Endothelial cell (in vitro differentiated cells): ENCODE results near the gene HINFP. TPM values are rescaled to one million over a fixed set of nuclear protein-coding genes. Genes with fewer than 3 reads are reported as not detected.

Experiments used
- DNase-seq: peaks from one replicate; pipeline ENCODE4 v3.0.0; 2021; ENCODE audit warnings: low spot score
- H3K27ac Mint-ChIP-seq: one replicate; pipeline ENCODE4 v1.8.0; 2021; ENCODE audit warnings: mixed read lengths, inconsistent platforms; ENCODE audit not compliant: unreplicated experiment
- H3K27me3 Mint-ChIP-seq: one replicate; pipeline ENCODE4 v1.8.0; 2021; ENCODE audit warnings: mild to moderate bottlenecking, moderate library complexity, mixed read lengths, inconsistent platforms; ENCODE audit not compliant: unreplicated experiment
- H3K36me3 Mint-ChIP-seq: one replicate; pipeline ENCODE4 v1.8.0; 2021; ENCODE audit warnings: mild to moderate bottlenecking, low read depth, mixed read lengths, inconsistent platforms; ENCODE audit not compliant: unreplicated experiment
- H3K4me1 Mint-ChIP-seq: one replicate; pipeline ENCODE4 v1.8.0; 2021; ENCODE audit warnings: mild to moderate bottlenecking, mixed read lengths, inconsistent platforms; ENCODE audit not compliant: unreplicated experiment
- H3K4me3 Mint-ChIP-seq: one replicate; pipeline ENCODE4 v1.8.0; 2021; ENCODE audit warnings: mild to moderate bottlenecking, mixed read lengths, inconsistent platforms; ENCODE audit not compliant: unreplicated experiment
- H3K9me3 Mint-ChIP-seq: one replicate; pipeline ENCODE4 v1.8.0; 2021; ENCODE audit warnings: mixed read lengths, inconsistent platforms; ENCODE audit not compliant: unreplicated experiment
- total RNA-seq: library from RNA; stranded (reverse); fragmentation: NEBNext Ultra II Directional; extraction: Animal tissue kit (Norgen Biotek cat#: 25700); gene quantifications from one replicate; pipeline ENCODE4 v1.2.1, GENCODE V29; 2021; ENCODE audit not compliant: unreplicated experiment
- TF ChIP-seq, protein P1 (sequence below): fragments of 200-600 bp; sonication (generic); IDR thresholded peaks from one replicate; pipeline ENCODE4 v1.5.0; 2021; ENCODE audit warnings: antibody characterized with exemption; ENCODE audit not compliant: unreplicated experiment

Gene HINFP
- total RNA-seq, 1 donor from 2014 or later, result 33.6 TPM

DNA sequence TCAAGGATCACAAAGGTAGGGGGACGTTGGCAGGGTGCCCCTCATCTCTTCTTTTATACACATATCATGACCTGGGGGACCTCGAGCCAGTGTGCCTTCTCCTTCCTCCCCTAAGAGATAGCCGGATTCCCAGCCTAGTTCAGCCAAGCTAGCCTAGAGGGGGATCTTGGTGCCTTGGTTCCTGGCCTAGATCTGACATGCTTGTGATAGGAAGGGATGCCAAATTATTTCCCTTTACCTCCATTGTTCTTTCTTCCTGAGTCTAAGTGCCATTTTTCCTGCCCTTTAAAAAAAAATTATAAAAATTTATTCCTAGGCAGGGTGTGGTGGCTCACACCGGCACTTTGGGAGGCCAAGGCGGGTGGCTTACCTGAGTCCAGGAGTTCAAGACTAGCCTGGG, 7.0 kb upstream of the HINFP start:
- Mint-ChIP-seq H3K27me3 (peaks cover 10% of the 10 kb centered on the region), H3K4me1 (peaks cover 29% of the 10 kb centered on the region), H3K27ac (no peak overlapping the region), H3K4me3 (no peak overlapping the region), H3K9me3 (no peaks in the 10 kb centered on the region), H3K36me3 (peaks cover 25% of the 10 kb centered on the region)
- no peak for DNase-seq
- TF ChIP-seq, protein P1, sequence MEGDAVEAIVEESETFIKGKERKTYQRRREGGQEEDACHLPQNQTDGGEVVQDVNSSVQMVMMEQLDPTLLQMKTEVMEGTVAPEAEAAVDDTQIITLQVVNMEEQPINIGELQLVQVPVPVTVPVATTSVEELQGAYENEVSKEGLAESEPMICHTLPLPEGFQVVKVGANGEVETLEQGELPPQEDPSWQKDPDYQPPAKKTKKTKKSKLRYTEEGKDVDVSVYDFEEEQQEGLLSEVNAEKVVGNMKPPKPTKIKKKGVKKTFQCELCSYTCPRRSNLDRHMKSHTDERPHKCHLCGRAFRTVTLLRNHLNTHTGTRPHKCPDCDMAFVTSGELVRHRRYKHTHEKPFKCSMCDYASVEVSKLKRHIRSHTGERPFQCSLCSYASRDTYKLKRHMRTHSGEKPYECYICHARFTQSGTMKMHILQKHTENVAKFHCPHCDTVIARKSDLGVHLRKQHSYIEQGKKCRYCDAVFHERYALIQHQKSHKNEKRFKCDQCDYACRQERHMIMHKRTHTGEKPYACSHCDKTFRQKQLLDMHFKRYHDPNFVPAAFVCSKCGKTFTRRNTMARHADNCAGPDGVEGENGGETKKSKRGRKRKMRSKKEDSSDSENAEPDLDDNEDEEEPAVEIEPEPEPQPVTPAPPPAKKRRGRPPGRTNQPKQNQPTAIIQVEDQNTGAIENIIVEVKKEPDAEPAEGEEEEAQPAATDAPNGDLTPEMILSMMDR, result no peak

DNA sequence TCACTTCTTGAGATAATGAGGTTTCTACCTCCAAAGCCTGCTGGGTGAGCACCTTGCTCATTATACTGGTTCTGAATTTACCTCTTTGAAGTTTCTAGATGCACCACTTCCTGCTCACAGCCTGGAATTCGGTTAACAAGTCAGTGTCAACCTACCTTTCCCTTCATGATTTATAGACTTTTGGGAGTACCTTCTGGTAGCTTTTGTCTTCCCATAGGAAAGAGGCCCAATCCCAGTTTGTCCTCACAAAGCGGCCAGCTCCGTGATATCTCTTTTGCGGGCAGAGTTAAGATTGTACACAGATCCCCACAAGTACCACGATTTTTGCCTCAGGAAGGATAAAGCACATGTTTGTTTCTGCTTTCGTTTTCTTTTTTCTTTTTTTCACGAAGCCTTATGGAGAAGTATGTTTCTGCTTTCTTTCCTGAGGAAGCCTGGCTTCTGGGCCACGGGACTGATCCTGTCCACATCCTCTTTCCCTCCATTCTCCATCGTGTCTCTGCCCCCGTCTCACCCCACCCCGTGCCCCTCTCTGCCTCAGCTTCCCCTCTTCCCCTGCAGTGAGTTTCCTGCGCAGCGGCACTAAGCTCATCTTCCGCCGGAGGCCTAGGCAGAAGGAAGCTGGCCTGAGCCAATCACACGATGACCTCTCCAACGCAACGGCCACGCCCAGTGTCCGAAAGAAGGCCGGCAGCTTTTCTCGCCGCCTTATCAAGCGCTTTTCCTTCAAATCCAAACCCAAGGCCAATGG, 5.7 kb upstream of the HINFP start:
- Mint-ChIP-seq H3K27ac (peak overlapping the region; percentile 13), H3K27me3 (peaks cover 14% of the 10 kb centered on the region), H3K4me1 (peaks cover 27% of the 10 kb centered on the region), H3K9me3 (no peaks in the 10 kb centered on the region), H3K4me3 (peak overlapping the region; percentile 8), H3K36me3 (peaks cover 24% of the 10 kb centered on the region)
- TF ChIP-seq, protein P1, result no peak
- DNase-seq, result no peak

DNA sequence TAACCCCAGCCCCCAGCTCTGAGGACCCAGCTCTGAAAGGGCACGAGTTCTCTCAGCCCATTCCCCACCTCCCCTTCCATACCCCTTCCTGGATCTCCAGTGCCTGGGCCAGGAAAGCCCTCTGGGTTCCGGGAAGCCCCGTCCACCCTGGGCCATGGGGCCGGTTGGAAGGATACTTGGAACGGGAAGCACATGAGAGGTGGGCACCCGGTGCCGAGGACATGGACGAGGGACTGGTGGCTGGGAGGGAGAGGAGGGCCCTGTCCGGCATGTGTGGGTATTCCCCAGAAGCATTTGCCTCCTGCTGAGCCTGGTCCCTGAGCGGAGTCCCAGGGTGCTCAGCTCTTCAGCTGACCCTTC, 5.2 kb upstream of the HINFP start:
- peak overlapping the region; percentile 13 for H3K27ac Mint-ChIP-seq
- H3K4me3 Mint-ChIP-seq, result no peak overlapping the region
- H3K36me3 Mint-ChIP-seq, result peaks cover 23% of the 10 kb centered on the region
- TF ChIP-seq, protein P1, result no peak
- no peaks in the 10 kb centered on the region for H3K9me3 Mint-ChIP-seq
- peaks cover 28% of the 10 kb centered on the region for H3K4me1 Mint-ChIP-seq
- DNase-seq, result no peak
- peaks cover 12% of the 10 kb centered on the region for H3K27me3 Mint-ChIP-seq

DNA sequence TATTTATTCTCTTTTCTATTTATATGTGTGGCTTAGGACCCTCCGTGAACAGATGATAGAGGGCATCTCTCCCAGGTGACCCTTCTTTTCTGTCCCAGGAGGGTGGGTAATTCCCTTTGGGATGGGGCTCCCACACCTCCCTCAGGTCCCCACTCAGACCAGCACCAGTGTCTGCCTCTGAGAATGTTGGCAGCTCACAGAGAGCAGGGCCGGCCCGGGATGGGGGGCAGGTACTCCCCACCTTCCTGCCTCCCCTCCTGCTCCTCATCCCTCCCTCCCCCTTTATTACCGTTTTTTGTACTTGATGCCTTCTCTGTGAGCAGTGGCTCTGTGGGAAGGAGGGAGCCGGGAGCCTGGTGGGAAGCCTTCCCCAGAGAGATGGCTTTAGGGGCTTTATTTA, 4.8 kb upstream of the HINFP start:
- Mint-ChIP-seq H3K36me3 (peaks cover 19% of the 10 kb centered on the region), H3K27ac (peak overlapping the region; percentile 42), H3K4me1 (peaks cover 28% of the 10 kb centered on the region), H3K9me3 (no peaks in the 10 kb centered on the region), H3K27me3 (peaks cover 12% of the 10 kb centered on the region), H3K4me3 (no peak overlapping the region)
- DNase-seq, result no peak
- TF ChIP-seq, protein P1, result no peak

DNA sequence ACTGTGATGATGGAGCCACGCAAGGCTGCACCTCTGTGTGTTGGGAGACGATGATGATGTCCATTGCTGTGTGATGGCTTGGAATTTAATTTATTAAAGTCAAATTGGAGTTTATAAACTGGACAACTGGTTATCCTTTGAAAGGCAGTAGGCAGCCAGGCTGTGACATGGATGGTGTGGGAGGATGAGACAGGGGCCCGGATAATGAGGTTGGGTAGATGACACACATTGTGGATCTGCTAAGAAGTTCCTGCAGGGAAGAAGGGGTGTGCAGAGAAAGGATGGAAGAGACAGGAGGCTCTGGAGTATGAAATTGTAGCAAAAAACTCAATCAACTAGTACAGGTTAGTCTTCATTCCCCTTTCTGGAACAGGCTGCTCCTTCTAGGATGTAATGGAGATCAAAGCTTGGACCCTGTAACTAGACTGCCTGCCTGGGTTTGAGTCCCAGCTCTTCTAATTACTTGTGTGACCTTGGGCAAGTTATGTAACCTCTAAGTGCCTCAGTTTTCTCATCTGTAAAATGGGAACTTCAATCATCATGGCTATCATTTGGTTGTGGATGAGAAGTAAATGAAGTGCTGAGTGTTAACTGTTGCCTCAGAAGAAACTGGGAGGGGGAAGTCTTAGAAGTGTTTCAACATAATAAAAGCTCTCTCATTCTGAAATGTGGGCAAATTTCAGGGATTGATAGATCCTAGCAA, 4.2 kb upstream of the HINFP start:
- Mint-ChIP-seq H3K27ac (peak overlapping the region; percentile 9), H3K27me3 (peaks cover 10% of the 10 kb centered on the region), H3K4me3 (peak overlapping the region; percentile 7), H3K4me1 (peaks cover 31% of the 10 kb centered on the region), H3K9me3 (no peaks in the 10 kb centered on the region), H3K36me3 (peaks cover 15% of the 10 kb centered on the region)
- no peak for DNase-seq
- TF ChIP-seq, protein P1, result no peak
